Heart left ventricle (tissue), 16 donors: Measurements from ENCODE around the gene FOXN4. TPM values are rescaled to one million over a fixed set of nuclear protein-coding genes. Genes with fewer than 3 reads are reported as not detected.

Experiments
- ATAC-seq, 4 donors: fragments of 200-7000 bp; cut with Tn5 transposase; one replicate each; pipeline ENCODE4 v1.9.1; 2020 to 2022; ENCODE audit warnings: moderate library complexity in 4 of 4, mild to moderate bottlenecking in 3 of 4, moderate number of reproducible peaks in 1 of 4
- DNase-seq, 5 donors: peaks; one replicate each; pipeline ENCODE4 v3.0.0-alpha.2; 2020
- H3K27ac ChIP-seq, 12 donors: fragments of 200-600 bp; sonication (generic) in 4 of 12; one replicate each; pipeline versions ENCODE4 v1.5.0 to v1.8.0; 2016 to 2022; ENCODE audit warnings: mild to moderate bottlenecking in 2 of 12
- H3K27me3 ChIP-seq, 9 donors: fragments of 200-600 bp; sonication (generic) in 2 of 9; one replicate each; pipeline versions ENCODE4 v1.5.1 to v1.8.0; 2016 to 2022; ENCODE audit warnings: mild to moderate bottlenecking in 3 of 9
- H3K36me3 ChIP-seq, 9 donors: fragments of 200-600 bp; sonication (generic) in 2 of 9; one replicate each; pipeline versions ENCODE4 v1.5.0 to v1.8.0; 2018 to 2022; ENCODE audit warnings: mild to moderate bottlenecking in 2 of 9
- H3K4me1 ChIP-seq, 12 donors: fragments of 200-600 bp; sonication (generic) in 4 of 12; one replicate each; pipeline versions ENCODE4 v1.5.0 to v1.8.0; 2016 to 2022; ENCODE audit warnings: mild to moderate bottlenecking in 3 of 12
- H3K4me3 ChIP-seq, 12 donors: fragments of 200-600 bp; sonication (generic) in 4 of 12; one replicate each; pipeline versions ENCODE4 v1.5.0 to v1.8.0; 2017 to 2022; ENCODE audit warnings: mild to moderate bottlenecking in 9 of 12, moderate library complexity in 4 of 12
- H3K9me3 ChIP-seq, 12 donors: fragments of 200-600 bp; sonication (generic) in 4 of 12; one replicate each; pipeline versions ENCODE4 v1.5.0 to v1.8.0; 2016 to 2022; ENCODE audit warnings: mild to moderate bottlenecking in 1 of 12
- POLR2A ChIP-seq, 2 donors: fragments of 450-650 bp; IDR thresholded peaks; one replicate each; pipeline ENCODE4 v1.6.1; 2017; ENCODE audit warnings: antibody characterized with exemption in 2 of 2, mild to moderate bottlenecking in 2 of 2, moderate library complexity in 2 of 2
- WGBS, 4 donors: extraction: QIAGEN DNeasy Blood & Tissue Kit in 2 of 4; methylation state at CpG; one replicate each; pipeline versions ENCODE4 v1.1.5 to v1.1.7; 2013 to 2018; 5-methylcytosine and 5-hydroxymethylcytosine counted together
- intact Hi-C, 10 donors: fragments of 100-400 bp; cut with DNase I; formaldehyde crosslinking; loops; one replicate each; pipeline versions ENCODE4 v1.11.1 to v1.14.2; 2022
- polyA plus RNA-seq, 2 donors: library from polyadenylated mRNA; stranded (reverse); fragments of 200-250 nt; gene quantifications; one replicate each; pipeline ENCODE4 v1.2.3, GENCODE V29; 2013
- total RNA-seq, 9 donors: library from RNA; depleted of rRNA in 2 of 9; stranded (reverse); fragments of >200 nt in 2 of 9; fragmentation: NEBNext Ultra II Directional in 3 of 9; extraction: Animal tissue kit (Norgen Biotek cat#: 25700) in 3 of 9; gene quantifications; one replicate each; pipeline versions ENCODE4 v1.1.0 to v1.2.4, GENCODE V29; 2016 to 2023
- TF ChIP-seq, protein P1 (sequence below), 12 donors: fragments of 200-600 bp; sonication (generic) in 4 of 12; IDR thresholded peaks; one replicate each; pipeline versions ENCODE4 v1.5.0 to v1.8.0; 2018 to 2022; ENCODE audit warnings: antibody characterized with exemption in 12 of 12, mild to moderate bottlenecking in 5 of 12
- donor health status: ischemic (EF 13 %, LVEDD 7.1; RV severe dilation, severe dysfunction).
- donor health status: healthy with polysubstance abuse.
- donor health status: DM: no; HTN: yes; CAD: no.
- donor health status: DM: no; HTN: no; CAD: no.
- donor health status: ischemic (EF 25% LVEDD 6.9; RV normal size, moderate dysfunction).
- donor health status: ischemic (EF 25% LVEDD 5.7; RV mildly dilated, moderate dysfunction).
- donor health status: healthy.
- donor health status: DM: yes; HTN: yes; CAD: no.
- donor health status: ischemic (EF 35%, LVEDD 5.7; RV mildly dilated, moderate dysfunction).
- donor health status: nonischemic (EF 11% LVEDD 7.7; RV severe dilation, severe dysfunction).
- donor health status: DM: yes; HTN: yes; CAD: no.
- donor health status: PGD.
- donor health status: ischemic (EF 29% LVEDD 5.4; RV normal size, mild dysfunction).
- donor health status: nonischemic (EF 23%, LVEDD 6.1; RV moderate dilation, normal function).

Gene FOXN4
- total and polyA plus RNA-seq, 11 donors = not detected

DNA sequence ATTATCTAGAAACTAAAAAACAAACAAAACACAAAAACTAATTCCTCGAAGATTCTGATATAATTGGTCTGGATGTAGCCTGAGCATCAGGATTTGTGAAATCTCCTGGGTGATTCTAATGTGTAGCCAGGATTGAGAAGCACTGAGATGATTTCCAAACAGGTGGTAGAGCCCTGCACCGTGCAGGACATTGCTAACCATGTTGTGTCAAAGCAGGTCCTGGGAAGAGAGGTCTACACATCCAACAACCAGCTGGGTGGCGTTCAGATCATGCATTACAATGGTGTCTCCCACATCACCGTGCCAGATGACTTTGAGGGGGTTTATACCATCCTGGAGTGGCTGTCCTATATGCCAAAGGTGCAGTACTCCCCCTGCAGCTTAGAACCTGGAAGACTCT is 56.3 kb downstream of the FOXN4 start:
- no peaks in the 10 kb centered on the region for H3K27me3 ChIP-seq
- TF ChIP-seq, protein P1, sequence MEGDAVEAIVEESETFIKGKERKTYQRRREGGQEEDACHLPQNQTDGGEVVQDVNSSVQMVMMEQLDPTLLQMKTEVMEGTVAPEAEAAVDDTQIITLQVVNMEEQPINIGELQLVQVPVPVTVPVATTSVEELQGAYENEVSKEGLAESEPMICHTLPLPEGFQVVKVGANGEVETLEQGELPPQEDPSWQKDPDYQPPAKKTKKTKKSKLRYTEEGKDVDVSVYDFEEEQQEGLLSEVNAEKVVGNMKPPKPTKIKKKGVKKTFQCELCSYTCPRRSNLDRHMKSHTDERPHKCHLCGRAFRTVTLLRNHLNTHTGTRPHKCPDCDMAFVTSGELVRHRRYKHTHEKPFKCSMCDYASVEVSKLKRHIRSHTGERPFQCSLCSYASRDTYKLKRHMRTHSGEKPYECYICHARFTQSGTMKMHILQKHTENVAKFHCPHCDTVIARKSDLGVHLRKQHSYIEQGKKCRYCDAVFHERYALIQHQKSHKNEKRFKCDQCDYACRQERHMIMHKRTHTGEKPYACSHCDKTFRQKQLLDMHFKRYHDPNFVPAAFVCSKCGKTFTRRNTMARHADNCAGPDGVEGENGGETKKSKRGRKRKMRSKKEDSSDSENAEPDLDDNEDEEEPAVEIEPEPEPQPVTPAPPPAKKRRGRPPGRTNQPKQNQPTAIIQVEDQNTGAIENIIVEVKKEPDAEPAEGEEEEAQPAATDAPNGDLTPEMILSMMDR (IDR thresholded peaks at IDR 0.05) = no peak
- TF ChIP-seq POLR2A (IDR thresholded peaks at IDR 0.05) = no peak
- 87 to 94% (median 92%) methylated on average over 3 to 4 of the region's 4 CpGs for WGBS, 4 donors
- DNase-seq (no peak), ATAC-seq (no peak)
- intact Hi-C loops = no loop called here
- no peaks in the 10 kb centered on the region for H3K4me1 ChIP-seq
- H3K27ac ChIP-seq = no peak overlapping the region
- peaks cover 0 to 17% (median 4%) of the 10 kb centered on the region in 12 donors for H3K9me3 ChIP-seq
- H3K4me3 ChIP-seq = no peak overlapping the region
- H3K36me3 ChIP-seq = peaks cover 3 to 100% (median 96%) of the 10 kb centered on the region in 9 donors

DNA sequence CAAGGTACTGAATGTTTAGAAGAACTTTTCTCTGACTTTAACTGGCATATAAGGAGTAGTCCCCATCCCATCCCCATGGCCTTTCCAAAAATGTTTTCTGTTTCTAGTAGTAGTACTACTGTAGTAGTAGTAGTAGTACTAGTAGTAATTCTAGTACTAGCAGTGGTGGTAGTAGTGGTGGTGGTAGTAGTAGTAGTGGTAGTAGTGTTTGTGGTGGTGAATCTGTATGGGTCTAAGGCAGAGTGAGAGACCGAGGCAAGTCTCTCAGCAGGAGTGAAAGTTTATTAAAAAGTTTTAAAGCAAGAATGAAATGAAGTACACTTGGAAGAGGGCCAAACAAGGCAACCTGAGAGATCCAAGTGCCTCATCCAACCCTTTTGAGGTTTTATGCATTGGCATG is 58.6 kb downstream of the FOXN4 start:
- Histone ChIP-seq H3K27ac (no peak overlapping the region), H3K9me3 (peaks cover 0 to 17% (median 4%) of the 10 kb centered on the region in 12 donors), H3K27me3 (no peaks in the 10 kb centered on the region), H3K4me1 (no peaks in the 10 kb centered on the region), H3K36me3 (peaks cover 3 to 100% (median 97%) of the 10 kb centered on the region in 9 donors), H3K4me3 (no peak overlapping the region)
- no peak for DNase-seq
- 91 to 98% (median 95%) methylated on average over 1 of the region's 1 CpG for WGBS, 4 donors
- intact Hi-C loops = no loop called here
- no peak for ATAC-seq
- TF ChIP-seq, protein P1 (IDR thresholded peaks at IDR 0.05) = no peak
- no peak for TF ChIP-seq POLR2A (IDR thresholded peaks at IDR 0.05)

DNA sequence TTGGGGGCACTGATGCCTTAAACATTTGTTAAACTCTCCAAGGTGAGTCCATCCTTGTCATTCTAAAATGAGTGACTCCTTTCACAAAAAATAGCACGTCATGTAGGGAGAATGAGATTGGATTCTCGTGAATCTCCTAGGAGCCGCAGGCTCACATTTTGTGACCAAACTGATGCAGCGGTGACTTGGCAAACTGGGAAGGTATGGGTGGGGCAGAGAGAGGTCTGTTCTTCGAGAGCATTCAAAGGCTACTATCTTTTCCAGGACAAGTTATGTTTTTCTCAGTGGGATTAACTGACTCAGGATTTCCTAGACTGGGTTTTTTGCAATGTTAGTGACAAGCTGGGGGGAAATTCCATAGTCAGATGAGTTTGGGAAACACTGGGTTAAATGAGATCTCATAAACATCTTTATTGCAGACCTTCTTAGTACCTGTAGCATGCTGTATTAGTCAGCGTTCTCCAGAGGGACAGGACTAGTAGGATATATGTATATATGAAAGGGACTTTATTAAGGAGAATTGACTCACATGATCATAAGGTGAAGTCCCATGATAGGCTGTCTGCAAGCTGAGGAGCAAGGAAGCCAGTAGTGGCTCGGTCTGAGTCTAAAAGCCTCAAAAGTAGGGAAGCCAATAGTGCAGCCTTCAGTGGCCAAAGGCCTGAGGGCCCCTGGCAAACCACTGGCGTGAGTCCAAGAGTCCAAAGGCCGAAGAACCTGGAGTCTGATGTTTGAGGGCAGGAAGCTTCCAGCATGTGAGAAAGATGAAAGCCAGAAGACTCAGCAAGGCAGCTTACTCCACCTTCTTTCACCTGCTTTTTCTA is 61.0 kb downstream of the FOXN4 start:
- Histone ChIP-seq H3K27me3 (no peaks in the 10 kb centered on the region), H3K4me3 (no peak overlapping the region), H3K27ac (no peak overlapping the region), H3K9me3 (peaks cover 0 to 3% (median 0%) of the 10 kb centered on the region in 12 donors), H3K4me1 (no peaks in the 10 kb centered on the region), H3K36me3 (peaks cover 3 to 100% (median 97%) of the 10 kb centered on the region in 9 donors)
- TF ChIP-seq, protein P1 (IDR thresholded peaks at IDR 0.05) = no peak
- TF ChIP-seq POLR2A (IDR thresholded peaks at IDR 0.05) = no peak
- ATAC-seq (no peak), DNase-seq (no peak)
- WGBS, 4 donors = 74 to 78% (median 75%) methylated on average over 9 of the region's 9 CpGs
- intact Hi-C loops = no loop called here

DNA sequence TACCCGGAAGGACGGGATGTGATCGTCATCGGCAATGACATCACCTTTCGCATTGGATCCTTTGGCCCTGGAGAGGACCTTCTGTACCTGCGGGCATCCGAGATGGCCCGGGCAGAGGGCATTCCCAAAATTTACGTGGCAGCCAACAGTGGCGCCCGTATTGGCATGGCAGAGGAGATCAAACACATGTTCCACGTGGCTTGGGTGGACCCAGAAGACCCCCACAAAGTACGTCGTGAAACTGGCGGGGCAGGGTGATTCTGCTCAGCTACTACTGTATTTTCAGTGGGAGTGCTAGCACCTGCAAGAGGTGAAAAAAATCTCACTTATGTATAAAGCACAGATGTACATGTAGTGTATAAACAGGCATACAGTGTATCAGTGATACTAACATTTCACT is 62.9 kb downstream of the FOXN4 start:
- no peak overlapping the region for H3K4me3 ChIP-seq
- H3K27me3 ChIP-seq = no peaks in the 10 kb centered on the region
- H3K27ac ChIP-seq = no peak overlapping the region
- ATAC-seq = no peak
- no peaks in the 10 kb centered on the region for H3K4me1 ChIP-seq
- intact Hi-C loops = no loop called here
- no peak for DNase-seq
- 91 to 97% (median 95%) methylated on average over 15 of the region's 15 CpGs for WGBS, 4 donors
- no peaks in the 10 kb centered on the region for H3K9me3 ChIP-seq
- H3K36me3 ChIP-seq = peaks cover 3 to 100% (median 97%) of the 10 kb centered on the region in 9 donors
- TF ChIP-seq POLR2A (IDR thresholded peaks at IDR 0.05) = no peak
